Measurements from ENCODE around the gene RUSF1.

- TF ChIP-seq CTCF (IDR thresholded peaks at IDR 0.05) (no peak), POLR2A (IDR thresholded peaks at IDR 0.05) (no peak)
Measured at GRCh38 chr16:31487720-31488467, 20.3 kb downstream of the RUSF1 start.

Data from adrenal gland (tissue), 5 donors.